Fibroblast of skin of right biceps (primary cell): Measurements from ENCODE around the gene PUS7.
"Not testable (repeated sequence)": the region's sequence is repeated elsewhere in the genome, so short reads cannot be mapped to it uniquely, and the experiment has no call there.

Experiments used
- DNase-seq: peaks from one replicate; pipeline ENCODE4 v3.0.0-alpha.2; 2013

PUS7 gene

GRCh38 chr7:105442214-105442613 lies 79.9 kb downstream of the PUS7 start:
- not testable (repeated sequence) for DNase-seq

GRCh38 chr7:105439174-105439893 lies 82.7 kb downstream of the PUS7 start:
- peak; percentile 90 for DNase-seq

GRCh38 chr7:105438847-105439173 lies 83.3 kb downstream of the PUS7 start:
- DNase-seq = no peak

GRCh38 chr7:105438254-105438653 lies 83.8 kb downstream of the PUS7 start:
- no peak for DNase-seq

- not testable (repeated sequence) for DNase-seq
Measured at GRCh38 chr7:105437356-105437755, 84.7 kb downstream of the PUS7 start.

GRCh38 chr7:105429746-105430612 lies 92.1 kb downstream of the PUS7 start:
- DNase-seq = peak; percentile 72

GRCh38 chr7:105426606-105427146 lies 95.4 kb downstream of the PUS7 start:
- DNase-seq = no peak

GRCh38 chr7:105423987-105424386 lies 98.1 kb downstream of the PUS7 start:
- no peak for DNase-seq

- DNase-seq = no peak
Measured at GRCh38 chr7:105413887-105414437, 108.1 kb downstream of the PUS7 start.

GRCh38 chr7:105410774-105411173 lies 111.3 kb downstream of the PUS7 start:
- not testable (repeated sequence) for DNase-seq

GRCh38 chr7:105409775-105410174 lies 112.3 kb downstream of the PUS7 start:
- not testable (repeated sequence) for DNase-seq

GRCh38 chr7:105408791-105409410 lies 113.2 kb downstream of the PUS7 start:
- no peak for DNase-seq
